ENCODE data around the gene TARBP1. TPM values are rescaled to one million over a fixed set of nuclear protein-coding genes. Genes with fewer than 3 reads are reported as not detected.
A peak's percentile ranks its signal among the peaks of the same experiment; 100 is the strongest.

TARBP1 gene
- total RNA-seq, 6 donors from 2014 or later = 17.6 to 51.2 (median 25.8) TPM

- DNase-seq = no peak
- no peak for TF ChIP-seq POLR2A (IDR thresholded peaks at IDR 0.05)
- TF ChIP-seq CTCF (IDR thresholded peaks at IDR 0.05) = no peak
- TF ChIP-seq EP300 (IDR thresholded peaks at IDR 0.05) = no peak
- no peak for TF ChIP-seq POLR2AphosphoS5 (IDR thresholded peaks at IDR 0.05)
- Histone ChIP-seq H3K4me3 (no peak overlapping the region), H3K36me3 (peaks cover 0 to 44% (median 18%) of the 10 kb centered on the region in 4 donors), H3K27me3 (no peaks in the 10 kb centered on the region), H3K4me1 (no peaks in the 10 kb centered on the region), H3K9me3 (no peaks in the 10 kb centered on the region), H3K27ac (no peak overlapping the region)
- ATAC-seq (ENCODE audit: low FRiP score in 2 of 2) = no peak
- WGBS, 2 donors = 80 to 87% methylated on average over 8 of the region's 8 CpGs
Measured at GRCh38 chr1:234427950-234428646, 50.9 kb downstream of the TARBP1 start.

GRCh38 chr1:234413990-234414389, 65.0 kb downstream of the TARBP1 start:
- H3K27ac ChIP-seq = no peak overlapping the region
- no peaks in the 10 kb centered on the region for H3K27me3 ChIP-seq
- 80 to 86% methylated on average over 4 of the region's 4 CpGs for WGBS, 2 donors
- no peaks in the 10 kb centered on the region for H3K9me3 ChIP-seq
- H3K4me1 ChIP-seq = no peaks in the 10 kb centered on the region
- H3K36me3 ChIP-seq = peaks cover 0 to 26% (median 16%) of the 10 kb centered on the region in 4 donors
- no peak overlapping the region for H3K4me3 ChIP-seq
- ATAC-seq (ENCODE audit: low FRiP score in 2 of 2) = no peak
- DNase-seq = no peak
- TF ChIP-seq POLR2AphosphoS5 (IDR thresholded peaks at IDR 0.05) (no peak), CTCF (IDR thresholded peaks at IDR 0.05) (no peak), EP300 (IDR thresholded peaks at IDR 0.05) (no peak), POLR2A (IDR thresholded peaks at IDR 0.05) (no peak)

- TF ChIP-seq EP300 (IDR thresholded peaks at IDR 0.05) = no peak
- no peak for TF ChIP-seq CTCF (IDR thresholded peaks at IDR 0.05)
- TF ChIP-seq POLR2A (IDR thresholded peaks at IDR 0.05) = no peak
- no peak for TF ChIP-seq POLR2AphosphoS5 (IDR thresholded peaks at IDR 0.05)
- DNase-seq (no peak), ATAC-seq (ENCODE audit: low FRiP score in 2 of 2) (no peak)
- Histone ChIP-seq H3K36me3 (peaks cover 0 to 26% (median 15%) of the 10 kb centered on the region in 4 donors), H3K27me3 (no peaks in the 10 kb centered on the region), H3K27ac (no peak overlapping the region), H3K9me3 (no peaks in the 10 kb centered on the region), H3K4me3 (no peak overlapping the region), H3K4me1 (no peaks in the 10 kb centered on the region)
- 96 to 97% methylated on average over 9 of the region's 9 CpGs for WGBS, 2 donors
Measured at GRCh38 chr1:234413485-234413884, 65.5 kb downstream of the TARBP1 start.

GRCh38 chr1:234412830-234413229, 66.1 kb downstream of the TARBP1 start:
- DNase-seq = peak in 1 of 2 donors; percentile 80
- H3K27ac ChIP-seq = no peak overlapping the region
- peaks cover 0 to 26% (median 14%) of the 10 kb centered on the region in 4 donors for H3K36me3 ChIP-seq
- no peak overlapping the region for H3K4me3 ChIP-seq
- no peak for ATAC-seq (ENCODE audit: low FRiP score in 2 of 2)
- no peaks in the 10 kb centered on the region for H3K27me3 ChIP-seq
- TF ChIP-seq POLR2AphosphoS5 (IDR thresholded peaks at IDR 0.05) (no peak), POLR2A (IDR thresholded peaks at IDR 0.05) (no peak), EP300 (IDR thresholded peaks at IDR 0.05) (no peak), CTCF (IDR thresholded peaks at IDR 0.05) (no peak)
- no peaks in the 10 kb centered on the region for H3K9me3 ChIP-seq
- no peaks in the 10 kb centered on the region for H3K4me1 ChIP-seq
- WGBS, 2 donors = 83 to 94% methylated on average over 5 to 11 of the region's 11 CpGs

- DNase-seq (no peak), ATAC-seq (ENCODE audit: low FRiP score in 2 of 2) (no peak)
- no peak for TF ChIP-seq CTCF (IDR thresholded peaks at IDR 0.05)
- TF ChIP-seq POLR2AphosphoS5 (IDR thresholded peaks at IDR 0.05) = no peak
- no peak for TF ChIP-seq EP300 (IDR thresholded peaks at IDR 0.05)
- no peak for TF ChIP-seq POLR2A (IDR thresholded peaks at IDR 0.05)
- Histone ChIP-seq H3K4me3 (no peak overlapping the region), H3K4me1 (no peaks in the 10 kb centered on the region), H3K27ac (no peak overlapping the region), H3K27me3 (no peaks in the 10 kb centered on the region), H3K36me3 (peaks cover 0 to 25% (median 5%) of the 10 kb centered on the region in 4 donors), H3K9me3 (no peaks in the 10 kb centered on the region)
- WGBS, 2 donors = 51 to 52% methylated on average over 5 of the region's 5 CpGs
Measured at GRCh38 chr1:234409328-234409727, 69.7 kb downstream of the TARBP1 start.
